ENCODE results near the gene ZNF195.
"Not testable (repeated sequence)": the region's sequence is repeated elsewhere in the genome, so short reads cannot be mapped to it uniquely, and the experiment has no call there.

The ZNF195 gene

DNA sequence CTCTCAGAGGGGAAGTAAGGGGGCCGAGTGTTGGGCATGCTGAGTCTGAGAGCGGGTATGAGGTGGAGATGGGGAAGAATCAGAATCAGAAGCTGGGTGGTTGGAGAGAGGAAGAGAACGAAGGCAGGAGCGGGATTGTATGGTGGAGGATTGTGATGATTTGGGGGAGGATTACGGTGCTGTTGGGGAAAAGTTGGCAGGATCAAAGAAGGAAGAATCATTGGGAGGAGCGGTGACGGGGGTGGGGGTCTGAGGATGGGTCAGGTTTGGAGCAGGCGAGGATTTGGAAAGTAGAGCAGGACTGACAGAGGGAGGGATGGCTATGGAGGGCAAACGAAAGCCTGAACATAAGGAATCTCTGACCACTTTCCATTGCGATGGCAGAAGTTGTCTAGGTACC is 22.1 kb downstream of the ZNF195 start:
- in situ Hi-C loops (cut with MboI; ENCODE audit: low sequenced_read_pairs) = no loop called here

DNA sequence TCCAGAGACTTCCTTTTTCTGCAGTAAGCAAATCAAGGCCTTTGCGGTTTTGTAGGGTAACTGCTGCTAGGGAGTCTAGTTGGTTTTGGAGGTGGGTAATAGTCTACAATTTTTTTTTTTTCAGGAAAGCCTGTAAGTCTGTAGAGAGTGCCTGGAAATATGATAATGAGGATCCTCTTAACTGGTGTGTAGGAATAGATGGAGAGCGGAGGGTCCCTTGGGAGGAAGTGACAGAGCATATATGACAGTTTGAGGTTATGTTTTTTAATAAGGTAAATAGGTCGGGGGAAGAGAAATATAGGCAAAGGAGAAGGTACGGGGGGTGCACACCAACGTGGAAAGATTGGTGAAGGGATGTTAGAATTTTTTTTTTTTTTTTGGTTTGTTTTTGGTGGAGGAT is 25.9 kb downstream of the ZNF195 start:
- in situ Hi-C loops (cut with MboI; ENCODE audit: low sequenced_read_pairs) = no loop called here

DNA sequence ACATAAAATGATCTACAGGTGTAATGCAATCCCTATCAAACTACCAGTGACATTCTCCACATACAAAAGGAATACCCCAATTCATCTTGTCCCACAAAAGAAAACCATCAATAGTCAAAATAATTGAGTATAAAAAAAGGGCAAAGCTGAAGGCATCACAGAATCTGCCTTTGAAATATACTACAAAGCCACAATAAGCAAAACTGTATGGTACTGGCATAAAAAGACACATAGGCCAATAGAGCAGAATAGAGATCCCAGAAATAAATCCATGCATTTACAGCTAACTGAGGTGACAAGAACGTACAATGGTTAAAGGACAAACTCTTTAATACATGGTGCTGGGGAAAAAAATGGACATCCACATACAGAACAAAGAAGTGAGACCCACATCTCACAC is 31.8 kb downstream of the ZNF195 start:
- in situ Hi-C loops (cut with MboI; ENCODE audit: low sequenced_read_pairs) = no loop called here

DNA sequence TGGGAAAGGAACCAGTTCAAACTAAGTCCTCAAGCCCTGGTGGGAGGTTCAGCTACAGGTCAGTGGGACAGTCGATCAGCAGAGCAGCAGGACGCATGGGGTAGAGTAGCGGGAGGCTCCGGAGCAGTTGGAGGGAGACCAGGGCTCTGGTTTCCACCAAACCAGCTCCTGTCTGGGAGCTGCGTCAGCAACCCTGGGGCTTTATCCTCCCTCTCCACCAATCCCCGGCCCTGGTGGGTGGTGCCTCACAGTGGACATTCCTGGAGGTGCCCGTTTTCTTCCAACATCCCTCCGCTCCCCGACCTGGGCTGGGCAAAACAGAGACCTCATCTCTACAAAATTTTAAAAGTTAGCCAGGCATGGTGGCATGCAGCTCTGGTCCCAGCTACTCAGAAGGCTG is 32.4 kb downstream of the ZNF195 start:
- in situ Hi-C loops (cut with MboI; ENCODE audit: low sequenced_read_pairs) = no loop called here

DNA sequence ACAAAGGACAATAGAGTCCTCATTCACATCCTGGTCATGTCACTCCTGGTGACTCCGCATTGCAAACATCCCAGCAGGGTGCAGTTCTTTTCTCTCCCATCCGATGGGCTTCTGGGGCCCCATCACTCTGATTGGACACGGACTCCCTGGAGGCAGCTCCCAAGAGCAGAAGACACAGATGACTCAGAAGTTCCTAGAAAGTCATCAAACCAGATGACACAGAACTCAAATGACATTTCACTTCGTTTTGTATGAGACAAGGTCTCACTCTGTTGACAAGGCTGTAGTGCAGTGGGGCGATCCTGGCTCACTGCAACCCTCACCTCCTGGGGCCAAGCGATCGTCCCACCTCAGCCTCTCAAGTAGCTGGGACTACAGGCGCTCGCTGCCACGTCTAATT is 33.2 kb downstream of the ZNF195 start:
- in situ Hi-C loops (cut with MboI; ENCODE audit: low sequenced_read_pairs) = no loop called here

DNA sequence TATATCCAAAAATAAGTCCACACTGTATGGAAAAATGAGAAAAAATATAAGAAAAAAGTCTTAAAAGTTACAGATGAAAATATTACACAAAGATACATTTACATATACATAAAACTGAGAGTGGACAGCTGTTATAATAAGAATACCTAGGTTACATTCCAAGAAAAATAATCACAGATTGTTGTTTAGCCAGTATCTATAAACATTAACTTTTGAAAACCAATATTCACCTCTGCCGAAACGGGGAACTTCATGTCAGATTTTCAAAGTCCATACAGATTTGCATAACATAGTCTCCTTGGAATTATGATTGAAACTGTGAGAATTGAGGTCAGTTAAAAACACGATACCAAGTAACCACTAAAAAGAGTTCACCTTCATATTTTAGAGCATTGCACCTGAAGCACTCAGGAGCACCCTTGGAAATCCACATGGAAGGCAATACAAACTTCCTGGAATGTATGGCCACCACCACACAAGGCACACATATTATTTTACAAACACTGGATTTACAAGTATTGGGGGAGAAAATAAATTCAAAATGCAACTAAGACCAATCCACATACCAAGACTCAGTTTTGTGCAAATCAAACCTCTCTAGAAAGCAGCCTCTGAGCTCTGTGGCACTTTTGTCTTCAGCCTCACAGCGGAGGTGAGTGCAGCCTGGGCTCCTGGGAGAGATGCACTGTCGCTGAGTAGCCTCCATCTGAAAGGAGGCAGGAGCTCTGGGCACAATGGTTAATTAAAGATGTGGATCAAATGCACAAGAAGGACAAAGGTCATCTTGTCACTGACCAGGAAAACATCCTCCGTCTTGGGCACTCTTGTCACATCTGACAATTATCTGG is 34.4 kb downstream of the ZNF195 start:
- in situ Hi-C loops (cut with MboI; ENCODE audit: low sequenced_read_pairs) = no loop called here

DNA sequence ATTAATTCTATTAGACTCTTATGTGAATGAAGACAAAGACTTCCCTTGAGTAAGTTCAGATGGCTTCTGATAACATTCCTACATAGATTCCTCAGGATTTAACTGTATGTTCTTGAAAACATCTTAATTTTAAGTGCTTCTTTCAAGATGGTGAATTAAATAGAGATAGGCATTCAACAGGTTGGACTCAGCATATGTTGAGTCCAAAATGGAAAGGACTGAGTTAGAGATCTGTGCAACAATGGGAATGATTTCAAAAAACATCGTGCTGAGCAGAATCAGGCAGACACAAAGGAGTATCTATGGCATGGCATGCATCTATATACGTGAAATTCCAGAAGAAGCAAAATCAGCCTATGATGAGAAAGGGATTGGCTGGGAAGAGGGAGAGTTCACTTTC is 36.2 kb downstream of the ZNF195 start:
- in situ Hi-C loops (cut with MboI; ENCODE audit: low sequenced_read_pairs) = no loop called here

DNA sequence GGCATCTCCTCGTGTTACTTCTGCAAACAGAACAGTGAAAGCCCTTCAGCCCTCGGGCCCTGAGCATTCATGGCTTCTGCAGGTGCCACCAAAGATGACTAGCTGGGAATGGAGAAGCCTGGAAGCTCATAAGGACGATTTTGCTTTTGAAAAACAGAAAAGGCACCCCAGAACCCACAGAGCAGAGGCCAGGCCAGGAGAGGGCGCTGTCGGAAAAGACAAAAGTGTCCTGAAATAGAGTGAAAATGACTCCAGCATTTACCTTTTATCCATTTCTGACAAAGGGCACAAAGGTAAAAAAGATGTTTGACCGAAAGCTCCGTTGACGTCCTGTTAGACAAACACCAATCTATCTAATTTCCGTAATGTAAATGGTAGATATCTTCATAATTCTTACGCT is 37.6 kb downstream of the ZNF195 start:
- in situ Hi-C loops (cut with MboI; ENCODE audit: low sequenced_read_pairs) = no loop called here

DNA sequence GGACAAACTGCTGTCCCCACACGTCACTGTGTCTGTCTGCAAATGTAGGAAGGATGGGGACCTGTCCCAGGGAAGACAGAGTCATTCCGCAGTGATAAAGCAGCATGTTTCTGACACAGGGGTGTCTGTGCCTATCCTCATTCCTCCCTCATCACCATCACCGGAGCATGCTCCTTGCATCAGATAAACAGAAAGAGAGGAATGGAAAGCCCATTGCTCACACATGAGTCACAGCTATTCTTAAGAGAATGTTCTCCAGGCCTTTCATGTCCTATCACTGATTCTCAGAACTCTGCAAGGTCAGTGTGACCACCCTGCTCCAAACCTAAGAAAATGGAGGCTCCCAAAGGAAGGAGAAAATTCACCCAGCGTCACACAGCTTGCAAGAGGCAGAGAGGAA is 38.9 kb downstream of the ZNF195 start:
- in situ Hi-C loops (cut with MboI; ENCODE audit: low sequenced_read_pairs) = no loop called here

DNA sequence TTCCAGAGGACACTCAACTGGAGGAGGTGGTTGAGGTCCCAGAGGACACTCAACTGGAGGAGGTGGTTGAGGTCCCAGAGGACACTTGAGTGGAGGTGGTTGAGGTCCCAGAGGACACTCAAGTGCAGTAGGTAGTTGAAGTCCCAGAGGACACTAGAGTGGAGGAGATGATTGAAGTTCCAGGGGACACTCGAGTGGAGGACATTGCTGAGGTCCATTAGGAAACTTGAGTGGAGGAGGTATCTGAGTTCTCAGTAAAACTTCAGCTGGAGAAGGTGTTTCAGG is 39.7 kb downstream of the ZNF195 start:
- in situ Hi-C loops (cut with MboI; ENCODE audit: low sequenced_read_pairs) = no loop called here

DNA sequence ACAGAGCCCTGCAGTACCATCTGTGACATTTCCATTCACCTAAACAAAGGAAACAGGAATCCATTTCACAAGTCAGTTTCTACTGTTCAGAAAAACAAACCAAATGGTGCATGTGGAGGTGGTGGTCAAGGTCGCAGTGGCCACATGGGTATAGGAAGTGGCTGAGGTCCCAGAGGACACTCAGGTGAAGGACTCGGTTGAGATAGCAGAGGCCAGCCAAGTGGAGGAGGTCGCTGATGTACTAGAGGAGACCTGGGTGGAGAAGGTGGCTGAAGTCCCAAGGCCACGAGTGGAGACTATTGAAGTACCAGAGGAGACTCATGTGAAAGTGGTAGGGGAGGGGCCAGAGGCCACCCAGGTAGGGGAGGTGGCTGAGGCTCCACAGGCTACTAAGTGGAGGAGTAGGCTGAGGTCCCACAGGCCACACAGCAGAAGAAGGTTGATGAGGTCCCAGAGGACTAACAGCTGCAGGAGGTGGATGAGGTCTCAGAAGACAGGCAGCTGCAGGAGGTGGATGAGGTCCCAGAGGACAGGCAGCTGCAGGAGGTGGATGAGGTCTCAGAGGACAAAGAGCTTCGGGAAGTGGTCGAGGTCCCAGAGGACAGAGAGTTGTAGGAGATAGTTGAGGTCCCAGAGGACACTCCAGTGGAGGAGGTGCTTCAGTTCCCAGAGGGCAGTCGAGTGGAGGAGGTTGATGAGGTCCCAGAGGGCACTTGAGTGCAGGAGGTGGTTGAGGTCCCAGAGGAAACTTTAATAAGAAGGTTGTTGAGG is 40.2 kb downstream of the ZNF195 start:
- in situ Hi-C loops (cut with MboI; ENCODE audit: low sequenced_read_pairs) = no loop called here

DNA sequence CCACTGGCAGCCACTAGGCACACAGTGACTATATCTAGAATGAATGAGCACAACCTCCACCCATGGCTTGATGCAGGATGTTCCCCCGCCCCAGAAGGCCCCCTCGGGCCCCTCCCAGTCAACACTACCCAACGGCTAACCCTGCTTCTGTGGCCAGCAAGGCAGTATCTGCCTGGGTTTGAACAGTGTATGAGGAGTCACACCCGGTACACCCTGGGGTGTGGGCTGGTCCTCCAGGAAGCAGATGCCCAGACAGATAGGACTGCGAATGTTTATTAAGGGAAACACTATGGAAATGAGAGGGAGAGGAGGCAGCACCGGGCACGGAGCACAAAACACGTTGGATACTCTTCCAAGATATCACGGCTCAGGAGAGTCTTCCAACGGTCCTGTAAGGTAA is 42.5 kb downstream of the ZNF195 start:
- in situ Hi-C loops (cut with MboI; ENCODE audit: low sequenced_read_pairs) = not testable (repeated sequence)

DNA sequence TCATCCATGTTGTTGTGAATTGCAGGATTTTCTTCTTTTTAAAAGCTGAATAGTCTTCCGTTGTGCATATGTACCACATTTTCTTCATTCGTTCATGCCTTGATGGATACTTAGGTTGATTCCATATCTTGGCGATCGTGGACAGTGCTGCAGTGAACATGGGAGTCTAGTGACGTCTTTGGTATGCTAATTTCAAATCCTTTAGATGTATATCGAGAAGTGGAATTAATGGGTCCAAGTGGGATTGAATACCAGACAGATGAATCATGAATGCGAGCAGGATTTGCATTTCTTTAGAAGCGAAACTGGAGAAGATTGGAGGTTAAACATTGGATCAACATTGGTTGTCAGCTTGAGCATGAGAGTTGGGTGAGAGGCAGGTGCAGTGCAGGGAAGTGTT is 45.8 kb downstream of the ZNF195 start:
- in situ Hi-C loops (cut with MboI; ENCODE audit: low sequenced_read_pairs) = not testable (repeated sequence)

DNA sequence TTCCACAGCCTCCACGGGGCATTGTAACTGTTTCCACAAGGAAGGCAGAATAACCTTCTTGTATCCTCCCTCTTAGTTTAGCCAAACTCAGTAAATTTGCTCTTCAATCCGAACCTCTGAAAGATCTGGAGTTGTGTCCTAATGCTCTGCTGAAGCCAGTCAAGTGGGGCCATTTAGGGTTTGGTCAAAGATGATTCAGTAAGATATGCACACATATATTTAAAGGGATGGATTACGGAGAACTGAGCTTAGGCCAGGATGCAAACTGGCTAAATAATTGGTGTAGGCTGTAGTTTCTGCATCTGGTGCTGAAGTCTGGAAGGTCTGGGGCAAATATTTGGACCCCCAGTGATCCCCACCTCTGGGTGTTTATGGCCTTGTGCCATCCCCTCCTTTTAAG is 47.9 kb downstream of the ZNF195 start:
- in situ Hi-C loops (cut with MboI; ENCODE audit: low sequenced_read_pairs) = not testable (repeated sequence)

DNA sequence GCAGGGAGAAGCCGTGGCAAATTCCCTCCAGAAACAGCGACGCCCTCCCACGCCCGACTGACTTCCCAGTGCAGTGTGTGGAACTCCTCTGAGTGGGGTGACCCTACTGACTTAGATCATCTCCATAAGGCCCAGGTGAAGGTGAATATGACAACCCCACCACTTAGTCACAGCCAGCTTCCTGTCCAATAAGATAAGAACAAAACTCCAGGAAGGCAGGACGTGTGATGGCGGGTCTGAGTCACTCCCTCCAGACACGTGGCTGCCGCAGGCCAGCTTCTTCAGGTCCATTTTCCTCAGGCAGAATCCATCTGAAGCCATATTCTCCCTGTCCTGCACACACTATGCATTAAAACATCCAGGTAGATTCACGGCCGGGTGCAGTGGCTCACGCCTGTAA is 48.9 kb downstream of the ZNF195 start:
- in situ Hi-C loops (cut with MboI; ENCODE audit: low sequenced_read_pairs) = not testable (repeated sequence)

DNA sequence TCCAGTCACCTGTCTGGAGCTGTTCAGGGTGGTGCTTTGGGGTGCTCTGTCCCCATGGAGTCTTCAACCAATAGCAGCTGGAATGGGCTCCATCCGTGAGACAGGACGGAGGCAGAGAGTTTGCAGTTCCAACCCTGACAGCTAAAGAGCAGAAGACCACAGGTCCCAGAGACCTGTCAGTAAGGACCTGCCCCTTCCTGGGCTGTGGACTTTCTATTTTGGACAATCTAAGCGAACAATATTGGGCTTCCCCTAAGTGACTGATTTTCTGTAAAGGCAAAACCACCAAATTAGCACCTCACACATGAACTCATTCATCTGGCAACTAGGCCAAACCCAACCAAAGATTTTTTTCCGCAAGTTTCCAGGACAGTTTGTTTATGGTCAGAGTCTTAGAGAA is 50.4 kb downstream of the ZNF195 start:
- in situ Hi-C loops (cut with MboI; ENCODE audit: low sequenced_read_pairs) = not testable (repeated sequence)

DNA sequence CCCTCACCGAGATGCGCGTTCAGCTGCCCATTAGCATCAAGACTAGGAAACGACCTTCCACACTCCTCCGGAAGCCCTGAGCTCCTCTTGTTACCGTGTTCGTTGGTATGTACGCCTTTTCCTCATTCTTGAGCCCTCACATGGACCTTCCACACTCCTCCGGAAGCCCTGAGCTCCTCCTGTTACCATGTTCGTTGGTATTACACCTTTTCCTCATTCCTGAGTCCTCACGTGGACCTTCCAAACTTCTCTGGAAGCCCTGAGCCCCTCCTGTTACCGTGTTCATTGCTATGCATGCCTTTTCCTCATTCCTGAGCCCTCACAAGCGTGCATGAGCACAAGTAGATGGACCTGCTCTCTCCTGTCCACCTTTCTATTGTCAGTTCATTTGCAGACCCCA is 52.5 kb downstream of the ZNF195 start:
- in situ Hi-C loops (cut with MboI; ENCODE audit: low sequenced_read_pairs) = not testable (repeated sequence)

DNA sequence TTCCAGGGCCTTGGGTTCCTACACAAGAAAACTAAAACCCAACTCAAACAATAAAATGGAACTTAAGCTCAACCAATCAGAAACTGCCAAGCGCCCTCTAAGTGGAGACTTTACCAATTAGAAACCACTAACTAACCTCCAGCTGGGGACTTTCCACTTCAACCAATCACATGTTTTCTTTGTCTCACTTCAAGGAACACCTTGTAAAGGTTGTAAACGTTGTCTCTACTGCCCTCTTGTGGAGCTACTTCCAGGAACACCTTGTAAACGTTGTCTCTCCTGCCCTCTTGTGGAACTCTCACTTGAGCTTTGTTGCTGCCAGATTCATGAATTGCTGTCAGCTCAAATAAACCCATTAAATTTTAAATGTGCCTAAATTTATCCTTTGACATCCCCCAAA is 54.2 kb downstream of the ZNF195 start:
- in situ Hi-C loops (cut with MboI; ENCODE audit: low sequenced_read_pairs) = not testable (repeated sequence)
